GM12878 (cell line): ENCODE data around the gene PREX1. TPM values are rescaled to one million over a fixed set of nuclear protein-coding genes. Genes with fewer than 3 reads are reported as not detected.
A peak's percentile ranks its signal among the peaks of the same experiment; 100 is the strongest.

Experiments
- ATAC-seq: fragments of 200-7000 bp; cut with Tn5 transposase; 3 replicates; pipeline ENCODE4 v1.9.1; 2020; ENCODE audit warnings: mild to moderate bottlenecking, moderate library complexity
- BruUV-seq: library from RNA; stranded (reverse); fragments of 400-500 nt; replicated peaks from 2 replicates; lab custom pipeline; 2021; lab: Mats Ljungman, UMichigan
- CTCF ChIA-PET: fragments of 300-600 bp; sonication (Branson Sonifier 250); formaldehyde crosslinking; extraction: SDS; loops from one replicate; lab custom pipeline; 2021; ENCODE audit warnings: inconsistent platforms; lab: Yijun Ruan, JAX
- POLR2A ChIA-PET: fragments of 350-600 bp; formaldehyde crosslinking; extraction: SDS; loops from one replicate; lab custom pipeline; 2021; ENCODE audit warnings: inconsistent platforms; lab: Charles Lee
- RAD21 ChIA-PET: fragments of 300-600 bp; sonication (Branson Sonifier 250); formaldehyde crosslinking; loops from one replicate; lab custom pipeline; 2023; ENCODE audit warnings: antibody characterized with exemption; ENCODE audit not compliant: unreplicated experiment; lab: Charles Lee
- SMC1A ChIA-PET: fragments of 300-600 bp; sonication (Branson Sonifier 250); formaldehyde crosslinking; loops from one replicate; lab custom pipeline; 2023; ENCODE audit not compliant: unreplicated experiment, uncharacterized antibody; lab: Charles Lee
- DNase-seq: peaks from one replicate; pipeline ENCODE4 v3.0.0-alpha.2; 2011; ENCODE audit warnings: low read depth, low spot score
- FAIRE-seq: peaks from 3 replicates; lab custom pipeline; 2011; peaks lifted over from hg19 to GRCh38; lab: Jason Lieb, UNC
- H2AFZ ChIP-seq: 2 replicates; pipeline ENCODE4 v1.6.0; 2011; ENCODE audit warnings: low read depth, low read length, control low read depth; ENCODE audit not compliant: control insufficient read depth
- H3K27ac ChIP-seq: 2 replicates; pipeline ENCODE4 v1.5.1; 2011; ENCODE audit warnings: control low read depth; ENCODE audit not compliant: control insufficient read depth, insufficient read depth
- H3K27me3 ChIP-seq, 2 experiments: replicated peaks in 1 of 2; 2 replicates each; pipeline versions ENCODE4 v1.6.0 to v1.6.1; 2011; ENCODE audit warnings: low read length in 1 of 2; ENCODE audit not compliant: control insufficient read depth in 2 of 2, insufficient read depth in 2 of 2
- H3K36me3 ChIP-seq, 2 experiments: 2 replicates each; pipeline ENCODE4 v1.5.1; 2011; ENCODE audit warnings: low read length in 1 of 2; ENCODE audit not compliant: control insufficient read depth in 2 of 2, insufficient read depth in 2 of 2
- H3K4me1 ChIP-seq: 2 replicates; pipeline ENCODE4 v1.6.1; 2011; ENCODE audit warnings: mild to moderate bottlenecking, low read length, moderate library complexity, mixed read lengths; ENCODE audit not compliant: control insufficient read depth, insufficient read depth
- H3K4me2 ChIP-seq: 2 replicates; pipeline ENCODE4 v1.6.0; 2011; ENCODE audit warnings: control low read depth; ENCODE audit not compliant: control insufficient read depth, insufficient read depth
- H3K4me3 ChIP-seq: fragments of 200-600 bp; sonication (generic); 2 replicates; pipeline ENCODE4 v1.5.1; 2016
- H3K79me2 ChIP-seq: 2 replicates; pipeline ENCODE4 v1.6.0; 2011; ENCODE audit warnings: low read length; ENCODE audit not compliant: control insufficient read depth, insufficient read depth
- H3K9ac ChIP-seq: 2 replicates; pipeline ENCODE4 v1.8.0; 2011; ENCODE audit warnings: low read length, control low read depth, mixed read lengths; ENCODE audit not compliant: control insufficient read depth, insufficient read depth
- H3K9me3 ChIP-seq: replicated peaks from 3 replicates; pipeline ENCODE4 v1.5.1; 2011; ENCODE audit warnings: mild to moderate bottlenecking, low read length; ENCODE audit not compliant: control insufficient read depth, insufficient read depth
- H4K20me1 ChIP-seq: 2 replicates; pipeline ENCODE4 v1.6.0; 2011; ENCODE audit not compliant: control insufficient read depth, insufficient read depth
- BACH1 ChIP-seq: fragments of 450-650 bp; IDR thresholded peaks from 2 replicates; pipeline ENCODE4 v1.6.1; 2017; ENCODE audit warnings: mild to moderate bottlenecking, borderline replicate concordance
- BHLHE40 ChIP-seq, 2 experiments: fragments of 450-650 bp in 1 of 2; IDR thresholded peaks; 2 replicates each; pipeline ENCODE4 v1.6.1; 2011 to 2017; ENCODE audit warnings: low read depth in 2 of 2, borderline replicate concordance in 1 of 2, improper control_type of control experiment in 1 of 2, low read length in 1 of 2, mild to moderate bottlenecking in 1 of 2
- BMI1 ChIP-seq: fragments of 450-650 bp; IDR thresholded peaks from 2 replicates; pipeline ENCODE4 v1.6.1; 2016; ENCODE audit warnings: mild to moderate bottlenecking, moderate library complexity, borderline replicate concordance
- CHD4 ChIP-seq: fragments of 200-600 bp; sonication (generic); IDR thresholded peaks from 2 replicates; pipeline ENCODE4 v1.6.1; 2016; ENCODE audit warnings: mild to moderate bottlenecking
- ETV6 ChIP-seq, 2 experiments: fragments of 450-650 bp in 1 of 2; IDR thresholded peaks in 1 of 2; conservative IDR thresholded peaks in 1 of 2; 2 replicates each; pipeline ENCODE4 v1.6.1; 2014; ENCODE audit warnings: antibody characterized with exemption in 1 of 2, borderline replicate concordance in 1 of 2, low read depth in 1 of 2, mild to moderate bottlenecking in 1 of 2, moderate library complexity in 1 of 2
- GABPA ChIP-seq: IDR thresholded peaks from 2 replicates; pipeline ENCODE4 v1.6.1; 2014; ENCODE audit warnings: antibody characterized with exemption, low read depth, mild to moderate bottlenecking, inconsistent platforms
- HDAC2 ChIP-seq: fragments of 200-600 bp; sonication (generic); IDR thresholded peaks from 2 replicates; pipeline ENCODE4 v1.6.1; 2017
- HDGF ChIP-seq: fragments of 450-650 bp; IDR thresholded peaks from 2 replicates; pipeline ENCODE4 v1.6.1; 2016; ENCODE audit warnings: antibody characterized with exemption
- IKZF1 ChIP-seq: fragments of 450-650 bp; conservative IDR thresholded peaks from 2 replicates; pipeline ENCODE4 v1.6.1; 2017; ENCODE audit warnings: antibody characterized with exemption, mild to moderate bottlenecking
- IKZF2 ChIP-seq, 2 experiments: fragments of 450-650 bp; IDR thresholded peaks; 2 replicates each; pipeline ENCODE4 v1.6.1; 2017; ENCODE audit warnings: mild to moderate bottlenecking in 2 of 2, moderate library complexity in 2 of 2
- KLF5 ChIP-seq: fragments of 450-650 bp; IDR thresholded peaks from 2 replicates; pipeline ENCODE4 v1.6.1; 2014; ENCODE audit warnings: mild to moderate bottlenecking; ENCODE audit not compliant: partially characterized antibody
- NFYA ChIP-seq: IDR thresholded peaks from 2 replicates; pipeline ENCODE4 v1.6.1; 2011; ENCODE audit warnings: low read depth, mild to moderate bottlenecking, low read length, improper control_type of control experiment, borderline replicate concordance
- NKRF ChIP-seq: fragments of 450-650 bp; conservative IDR thresholded peaks from 2 replicates; pipeline ENCODE4 v1.6.1; 2017; ENCODE audit warnings: mild to moderate bottlenecking, moderate library complexity
- POLR2AphosphoS2 ChIP-seq: IDR thresholded peaks from 2 replicates; pipeline ENCODE4 v1.6.1; 2011; ENCODE audit warnings: low read depth, mild to moderate bottlenecking, low read length, improper control_type of control experiment, moderate library complexity
- POLR2AphosphoS5 ChIP-seq: IDR thresholded peaks from 2 replicates; pipeline ENCODE4 v1.6.1; 2011; ENCODE audit warnings: mild to moderate bottlenecking, low read length, inconsistent platforms
- RELB ChIP-seq: fragments of 450-650 bp; IDR thresholded peaks from 2 replicates; pipeline ENCODE4 v1.6.1; 2017; ENCODE audit warnings: low read depth, mild to moderate bottlenecking, moderate library complexity
- SP1 ChIP-seq: IDR thresholded peaks from one replicate; pipeline ENCODE4 v1.6.1; 2011; ENCODE audit warnings: low read depth, low read length
- TCF12 ChIP-seq: IDR thresholded peaks from 2 replicates; pipeline ENCODE4 v1.6.1; 2011; ENCODE audit warnings: low read depth, mild to moderate bottlenecking, low read length
- ZNF24 ChIP-seq: fragments of 450-650 bp; IDR thresholded peaks from 2 replicates; pipeline ENCODE4 v1.6.1; 2017; ENCODE audit warnings: antibody characterized with exemption, mild to moderate bottlenecking
- ZZZ3 ChIP-seq: IDR thresholded peaks from 2 replicates; pipeline ENCODE4 v1.6.1; 2011; ENCODE audit warnings: low read depth; ENCODE audit not compliant: control insufficient read depth, insufficient read length
- WGBS: methylation state at CpG from one replicate; pipeline ENCODE4 v1.1.6; 2016; ENCODE audit warnings: low lambda C conversion rate; ENCODE audit not compliant: insufficient replicate concordance, insufficient coverage; ENCODE audit errors: missing lambda C conversion rate; 5-methylcytosine and 5-hydroxymethylcytosine counted together
- in situ Hi-C: fragments of 300-500 bp; cut with MboI; formaldehyde crosslinking; loops from 9 replicates; pipeline ENCODE4 v1.14.3; 2018; ENCODE audit warnings: mixed read lengths
- intact Hi-C: fragments of 100-400 bp; cut with micrococcal nuclease; formaldehyde crosslinking; loops from one replicate; pipeline ENCODE4 v1.14.2; 2022; ENCODE audit not compliant: unreplicated experiment
- polyA plus RNA-seq, 11 experiments: library from polyadenylated mRNA; depleted of rRNA in 4 of 11; unstranded in 6 of 11; stranded (reverse) in 5 of 11; fragments of >200 nt; fragmentation: Nextera tagmentation in 4 of 11; fragmentation: Illumina TruSeq in 1 of 11; extraction: Ambion mirVana in 4 of 11; extraction: Trizol in 1 of 11; gene quantifications; 1 replicate in 1 of 11; 2 replicates in 10 of 11; pipeline versions ENCODE4 v1.2.1 to v1.2.3, GENCODE V29; 2011 to 2016; ENCODE audit warnings: inconsistent platforms in 2 of 11, missing spikeins in 2 of 11, low read depth in 1 of 11
- total RNA-seq, 4 experiments: library from RNA; depleted of rRNA in 3 of 4; stranded (reverse); fragments of >200 nt in 3 of 4; fragmentation: Illumina TruSeq in 1 of 4; extraction: Trizol in 1 of 4; gene quantifications; 2 replicates each; pipeline versions ENCODE4 v1.2.1 to v1.2.3, GENCODE V29; 2013 to 2021

PREX1 gene
- total and polyA plus RNA-seq, 10 of the 15 experiments (the other 5 are each of a cell fraction or from before 2014, with no cell fraction given): 2.6 to 114 (median 38.9) TPM

- H3K27me3 ChIP-seq: no peaks in the 10 kb centered on the region
- TF ChIP-seq POLR2AphosphoS2 (no peak), POLR2AphosphoS5 (peak; percentile 70), BHLHE40 (IDR thresholded peaks at IDR 0.05; ENCODE audit: borderline replicate concordance in 1 of 2, low read depth in 2 of 2, low read length in 1 of 2) (peak; percentile 99), CHD4 (no peak), HDGF (no peak), ZNF24 (peak; percentile 64), SP1 (peak; percentile 94), HDAC2 (no peak), BACH1 (peak; percentile 87), KLF5 (peak; percentile 70), ETV6 (conservative IDR thresholded peaks at IDR 0.05 in 1 of 2, IDR thresholded peaks at IDR 0.05 in 1 of 2; ENCODE audit: borderline replicate concordance in 1 of 2, low read depth in 1 of 2) (peak in 1 of 2 experiments; percentile 87; a peak in 2 of 4 replicates), RELB (peak; percentile 88), GABPA (peak; percentile 65; the same call in 1 of the 2 replicates), TCF12 (peak; percentile 99), BMI1 (peak; percentile 69), IKZF2 (IDR thresholded peaks at IDR 0.05) (peak; percentile 94 to 96), IKZF1 (peak; percentile 88), ZZZ3 (no peak), NFYA (no peak), NKRF (no peak)
These were observed 89.1 kb downstream of the PREX1 start for GRCh38 chr20:48738399-48739304.

More at GRCh38 chr20:48738399-48739304, 89.1 kb downstream of the PREX1 start:
- Histone ChIP-seq H3K9ac (peak overlapping the region; percentile 50), H3K4me2 (peak overlapping the region; percentile 78), H4K20me1 (no peaks in the 10 kb centered on the region), H2AFZ (no peak overlapping the region), H3K36me3 (peaks cover 28 to 44% of the 10 kb centered on the region in 2 experiments), H3K4me1 (peaks cover 54% of the 10 kb centered on the region), H3K27ac (peak overlapping the region; percentile 95), H3K9me3 (no peaks in the 10 kb centered on the region), H3K79me2 (peaks cover 26% of the 10 kb centered on the region), H3K4me3 (peak overlapping the region; percentile 41; the same call in 1 of the 2 replicates)
- FAIRE-seq (peak; percentile 75), DNase-seq (peak; percentile 92), ATAC-seq (peak; percentile 83)
- ChIA-PET POLR2A (interaction anchor here (0.6 to 3.1 kb wide), 13 partner anchors 9 to 187 kb away, joined by 3 to 28 read pairs (median 5); no protein-coding TSS in a partner anchor), SMC1A (interaction anchor here (0.5 to 9.0 kb wide), 31 partner anchors 10 to 1010 kb away, joined by 3 to 141 read pairs (median 4); partner anchors contain the start of gene PREX1), CTCF (interaction anchor here (0.7 to 1.9 kb wide), 13 partner anchors 9 to 166 kb away, joined by 3 to 13 read pairs (median 3); partner anchors contain the start of gene PREX1), RAD21 (interaction anchor here (0.9 to 4.9 kb wide), 20 partner anchors 10 to 167 kb away, joined by 3 to 42 read pairs (median 7); partner anchors contain the start of gene PREX1)
- in situ Hi-C loops (no loop called here), intact Hi-C loops (loop anchor here (1.0 to 2.0 kb wide), 4 partner anchors 20 to 166 kb away; no protein-coding TSS in a partner anchor)
- BruUV-seq: no TSS peak
- 12% methylated on average over 11 of the region's 11 CpGs for WGBS
